ENCODE results near the gene ABHD14A. TPM values are rescaled to one million over a fixed set of nuclear protein-coding genes. Genes with fewer than 3 reads are reported as not detected.
A peak's percentile ranks its signal among the peaks of the same experiment; 100 is the strongest.

The ABHD14A gene
- total and polyA plus RNA-seq, 2 of the 13 experiments (the other 11 are each of a cell fraction or from before 2014, with no cell fraction given) = 29.5 to 46.9 TPM

- TF ChIP-seq NR0B2 (CRISPR knock-in tag; IDR thresholded peaks at IDR 0.05) (peak; percentile 38; the same call in 1 of the 2 replicates), ZBTB42 (CRISPR knock-in tag; IDR thresholded peaks at IDR 0.05) (no peak), POLR2A (IDR thresholded peaks at IDR 0.05; ENCODE audit: insufficient read depth in 1 of 2, low read depth in 2 of 2, low read length in 2 of 2) (peak in 1 of 2 experiments; percentile 60; a peak in 2 of 4 replicates), ZXDC (CRISPR knock-in tag; IDR thresholded peaks at IDR 0.05) (peak; percentile 32; the same call in 1 of the 2 replicates), ZNF737 (CRISPR knock-in tag; IDR thresholded peaks at IDR 0.05; ENCODE audit: borderline replicate concordance) (0 out of 2 replicates have a peak, but pooled peaks have one; percentile 47), RORA (CRISPR knock-in tag; IDR thresholded peaks at IDR 0.05) (no peak), ZNF790 (CRISPR knock-in tag; IDR thresholded peaks at IDR 0.05; ENCODE audit: borderline replicate concordance) (0 out of 2 replicates have a peak, but pooled peaks have one; percentile 15), MYC (CRISPR knock-in tag; IDR thresholded peaks at IDR 0.05; ENCODE audit: borderline replicate concordance) (peak; percentile 70; the same call in 1 of the 2 replicates), KLF13 (CRISPR knock-in tag; IDR thresholded peaks at IDR 0.05) (no peak), ZNF788 (CRISPR knock-in tag; IDR thresholded peaks at IDR 0.05; ENCODE audit: borderline replicate concordance) (no peak), SNAPC5 (CRISPR knock-in tag; IDR thresholded peaks at IDR 0.05; ENCODE audit: borderline replicate concordance) (peak; percentile 23; the same call in 1 of the 2 replicates), AGO1 (IDR thresholded peaks at IDR 0.05; ENCODE audit: low read depth, low read length, poor library complexity, severe bottlenecking) (peak; percentile 74), ZNF331 (CRISPR knock-in tag; IDR thresholded peaks at IDR 0.05) (peak; percentile 35; the same call in 1 of the 2 replicates), FUBP1 (CRISPR knock-in tag; IDR thresholded peaks at IDR 0.05; ENCODE audit: borderline replicate concordance) (peak; percentile 83; the same call in 1 of the 2 replicates)
- TF ChIP-seq, protein P1, sequence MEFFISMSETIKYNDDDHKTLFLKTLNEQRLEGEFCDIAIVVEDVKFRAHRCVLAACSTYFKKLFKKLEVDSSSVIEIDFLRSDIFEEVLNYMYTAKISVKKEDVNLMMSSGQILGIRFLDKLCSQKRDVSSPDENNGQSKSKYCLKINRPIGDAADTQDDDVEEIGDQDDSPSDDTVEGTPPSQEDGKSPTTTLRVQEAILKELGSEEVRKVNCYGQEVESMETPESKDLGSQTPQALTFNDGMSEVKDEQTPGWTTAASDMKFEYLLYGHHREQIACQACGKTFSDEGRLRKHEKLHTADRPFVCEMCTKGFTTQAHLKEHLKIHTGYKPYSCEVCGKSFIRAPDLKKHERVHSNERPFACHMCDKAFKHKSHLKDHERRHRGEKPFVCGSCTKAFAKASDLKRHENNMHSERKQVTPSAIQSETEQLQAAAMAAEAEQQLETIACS (CRISPR knock-in tag; IDR thresholded peaks at IDR 0.05) = peak; percentile 63; the same call in 1 of the 2 replicates
- TF ChIP-seq, protein P2, sequence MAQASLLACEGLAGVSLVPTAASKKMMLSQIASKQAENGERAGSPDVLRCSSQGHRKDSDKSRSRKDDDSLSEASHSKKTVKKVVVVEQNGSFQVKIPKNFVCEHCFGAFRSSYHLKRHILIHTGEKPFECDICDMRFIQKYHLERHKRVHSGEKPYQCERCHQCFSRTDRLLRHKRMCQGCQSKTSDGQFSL (CRISPR knock-in tag; IDR thresholded peaks at IDR 0.05) = peak; percentile 52; the same call in 1 of the 2 replicates
- TF ChIP-seq, protein P3, sequence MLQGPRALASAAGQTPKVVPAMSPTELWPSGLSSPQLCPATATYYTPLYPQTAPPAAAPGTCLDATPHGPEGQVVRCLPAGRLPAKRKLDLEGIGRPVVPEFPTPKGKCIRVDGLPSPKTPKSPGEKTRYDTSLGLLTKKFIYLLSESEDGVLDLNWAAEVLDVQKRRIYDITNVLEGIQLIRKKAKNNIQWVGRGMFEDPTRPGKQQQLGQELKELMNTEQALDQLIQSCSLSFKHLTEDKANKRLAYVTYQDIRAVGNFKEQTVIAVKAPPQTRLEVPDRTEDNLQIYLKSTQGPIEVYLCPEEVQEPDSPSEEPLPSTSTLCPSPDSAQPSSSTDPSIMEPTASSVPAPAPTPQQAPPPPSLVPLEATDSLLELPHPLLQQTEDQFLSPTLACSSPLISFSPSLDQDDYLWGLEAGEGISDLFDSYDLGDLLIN (CRISPR knock-in tag; IDR thresholded peaks at IDR 0.05; ENCODE audit: borderline replicate concordance) = 0 out of 2 replicates have a peak, but pooled peaks have one; percentile 18
- TF ChIP-seq, protein P4, sequence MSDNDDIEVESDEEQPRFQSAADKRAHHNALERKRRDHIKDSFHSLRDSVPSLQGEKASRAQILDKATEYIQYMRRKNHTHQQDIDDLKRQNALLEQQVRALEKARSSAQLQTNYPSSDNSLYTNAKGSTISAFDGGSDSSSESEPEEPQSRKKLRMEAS (IDR thresholded peaks at IDR 0.05) = peak; percentile 47; the same call in 1 of the 2 replicates
Observed at GRCh38 chr3:51974963-51975851, at the start of gene ABHD14A (continued).

Data from HepG2 (cell line).